ENCODE measurements around the gene LGI4.

Gene LGI4

DNA sequence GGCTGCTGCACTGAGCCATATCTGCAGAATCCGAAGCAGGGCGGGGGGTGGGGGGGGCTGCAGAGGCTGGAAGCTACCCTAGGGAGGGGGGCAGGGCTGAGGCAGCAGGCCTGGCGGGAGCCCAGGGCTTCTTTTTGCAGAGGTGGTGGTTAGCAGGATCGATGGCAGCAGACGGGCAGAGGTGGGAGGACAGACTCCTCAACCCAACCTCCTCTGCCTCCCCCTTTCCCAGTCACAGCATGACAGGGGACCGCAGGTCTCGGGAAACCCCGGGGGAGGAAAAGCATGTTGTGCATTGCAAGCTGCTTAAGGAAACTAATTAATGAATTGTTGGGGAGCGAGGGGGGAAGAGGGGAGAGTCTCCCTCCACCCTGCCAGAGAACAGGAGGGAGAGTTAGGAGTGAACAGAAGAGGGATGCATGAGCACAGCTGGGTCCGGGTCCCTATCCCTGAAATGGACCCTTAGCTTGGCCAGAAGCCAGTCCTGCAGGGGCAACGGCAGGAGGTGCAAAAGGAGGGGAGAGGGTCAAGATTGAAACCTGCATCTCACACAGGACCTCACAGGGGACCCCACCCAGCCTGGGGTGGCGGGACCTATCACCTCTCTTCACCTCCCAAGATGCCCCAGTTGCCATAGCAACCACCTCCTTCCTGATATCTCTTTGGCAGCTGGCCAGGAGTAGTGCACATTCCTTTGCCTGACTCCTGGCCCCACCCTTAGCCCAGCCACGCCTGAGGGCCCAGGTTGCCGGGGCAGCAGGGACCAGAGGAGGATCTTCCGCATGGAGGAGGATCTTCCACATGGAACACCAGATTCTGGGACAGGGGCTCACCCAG is 10.0 kb upstream of the LGI4 start:
- Histone ChIP-seq H3K36me3 (ENCODE audit: insufficient read depth, low read length) (no peaks in the 10 kb centered on the region), H3K4me1 (ENCODE audit: insufficient read depth, low read length, severe bottlenecking) (peaks cover 15% of the 10 kb centered on the region), H3K9me2 (ENCODE audit: low read depth, low read length) (no peaks in the 10 kb centered on the region), H3K4me2 (ENCODE audit: low read length) (no peak overlapping the region), H3K79me2 (ENCODE audit: insufficient read depth, low read length) (no peaks in the 10 kb centered on the region), H3F3A (ENCODE audit: insufficient read depth, low read length) (no peaks in the 10 kb centered on the region; the same call in 1 of the 2 replicates), H3K9ac (ENCODE audit: low read length) (no peak overlapping the region), H4K20me1 (ENCODE audit: insufficient read depth, low read length) (no peaks in the 10 kb centered on the region), H3K4me3 (ENCODE audit: low read depth, low read length, poor library complexity, severe bottlenecking) (no peak overlapping the region), H3K27ac (ENCODE audit: low read depth, low read length, poor library complexity, severe bottlenecking) (no peak overlapping the region), H2AFZ (ENCODE audit: low read length) (no peak overlapping the region), H3K9me3 (ENCODE audit: low read length) (no peaks in the 10 kb centered on the region), H3K27me3 (ENCODE audit: insufficient read depth, low read length) (no peaks in the 10 kb centered on the region)
- TF ChIP-seq EZH2 (IDR thresholded peaks at IDR 0.05; ENCODE audit: borderline replicate concordance, low read length) (no peak), CTCF (IDR thresholded peaks at IDR 0.05; ENCODE audit: low read length) (no peak)

DNA sequence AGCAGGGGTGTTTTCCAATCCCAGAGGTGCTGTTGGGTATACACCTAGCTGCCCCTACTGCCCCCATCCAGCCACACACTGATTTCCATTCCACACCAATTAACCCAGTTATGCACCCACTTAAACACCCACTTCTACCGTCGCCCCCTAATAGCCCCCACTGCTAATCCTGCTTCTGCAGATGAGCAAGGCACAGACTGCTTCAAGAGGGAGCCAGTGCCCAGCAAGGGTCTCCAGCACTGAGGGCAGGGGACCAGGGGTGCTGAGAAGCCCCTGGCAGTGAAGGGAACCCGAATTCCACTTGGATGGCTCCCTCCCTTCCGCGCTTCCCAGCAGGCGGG is 9.4 kb upstream of the LGI4 start:
- no peaks in the 10 kb centered on the region for H3K27me3 ChIP-seq (ENCODE audit: insufficient read depth, low read length)
- no peak overlapping the region for H3K9ac ChIP-seq (ENCODE audit: low read length)
- H3K9me3 ChIP-seq (ENCODE audit: low read length) = no peaks in the 10 kb centered on the region
- no peaks in the 10 kb centered on the region; the same call in 1 of the 2 replicates for H3F3A ChIP-seq (ENCODE audit: insufficient read depth, low read length)
- no peaks in the 10 kb centered on the region for H3K36me3 ChIP-seq (ENCODE audit: insufficient read depth, low read length)
- peaks cover 15% of the 10 kb centered on the region for H3K4me1 ChIP-seq (ENCODE audit: insufficient read depth, low read length, severe bottlenecking)
- H3K4me2 ChIP-seq (ENCODE audit: low read length) = no peak overlapping the region
- no peaks in the 10 kb centered on the region for H4K20me1 ChIP-seq (ENCODE audit: insufficient read depth, low read length)
- no peak overlapping the region for H2AFZ ChIP-seq (ENCODE audit: low read length)
- H3K4me3 ChIP-seq (ENCODE audit: low read depth, low read length, poor library complexity, severe bottlenecking) = no peak overlapping the region
- no peaks in the 10 kb centered on the region for H3K9me2 ChIP-seq (ENCODE audit: low read depth, low read length)
- no peaks in the 10 kb centered on the region for H3K79me2 ChIP-seq (ENCODE audit: insufficient read depth, low read length)
- no peak overlapping the region for H3K27ac ChIP-seq (ENCODE audit: low read depth, low read length, poor library complexity, severe bottlenecking)
- no peak for TF ChIP-seq CTCF (IDR thresholded peaks at IDR 0.05; ENCODE audit: low read length)
- no peak for TF ChIP-seq EZH2 (IDR thresholded peaks at IDR 0.05; ENCODE audit: borderline replicate concordance, low read length)

GRCh38 chr19:35143818-35144217 is 9.0 kb upstream of the LGI4 start:
- no peaks in the 10 kb centered on the region for H4K20me1 ChIP-seq (ENCODE audit: insufficient read depth, low read length)
- no peaks in the 10 kb centered on the region for H3K79me2 ChIP-seq (ENCODE audit: insufficient read depth, low read length)
- H3K36me3 ChIP-seq (ENCODE audit: insufficient read depth, low read length) = no peaks in the 10 kb centered on the region
- H3K27ac ChIP-seq (ENCODE audit: low read depth, low read length, poor library complexity, severe bottlenecking) = no peak overlapping the region
- H2AFZ ChIP-seq (ENCODE audit: low read length) = no peak overlapping the region
- H3K27me3 ChIP-seq (ENCODE audit: insufficient read depth, low read length) = no peaks in the 10 kb centered on the region
- H3K9me3 ChIP-seq (ENCODE audit: low read length) = no peaks in the 10 kb centered on the region
- no peak overlapping the region for H3K9ac ChIP-seq (ENCODE audit: low read length)
- H3K4me2 ChIP-seq (ENCODE audit: low read length) = no peak overlapping the region
- H3K9me2 ChIP-seq (ENCODE audit: low read depth, low read length) = no peaks in the 10 kb centered on the region
- no peak overlapping the region for H3K4me3 ChIP-seq (ENCODE audit: low read depth, low read length, poor library complexity, severe bottlenecking)
- TF ChIP-seq EZH2 (IDR thresholded peaks at IDR 0.05; ENCODE audit: borderline replicate concordance, low read length) (no peak), CTCF (IDR thresholded peaks at IDR 0.05; ENCODE audit: low read length) (no peak)
- peaks cover 15% of the 10 kb centered on the region for H3K4me1 ChIP-seq (ENCODE audit: insufficient read depth, low read length, severe bottlenecking)
- H3F3A ChIP-seq (ENCODE audit: insufficient read depth, low read length) = no peaks in the 10 kb centered on the region; the same call in 1 of the 2 replicates
